ENCODE data around the gene AP3B1. TPM values are rescaled to one million over a fixed set of nuclear protein-coding genes. Genes with fewer than 3 reads are reported as not detected.

Gene AP3B1
- total and polyA plus RNA-seq, 2 donors (not counting 3 experiments of a cell fraction or from before 2014, with no cell fraction given), result 31.6 to 46.7 TPM

DNA sequence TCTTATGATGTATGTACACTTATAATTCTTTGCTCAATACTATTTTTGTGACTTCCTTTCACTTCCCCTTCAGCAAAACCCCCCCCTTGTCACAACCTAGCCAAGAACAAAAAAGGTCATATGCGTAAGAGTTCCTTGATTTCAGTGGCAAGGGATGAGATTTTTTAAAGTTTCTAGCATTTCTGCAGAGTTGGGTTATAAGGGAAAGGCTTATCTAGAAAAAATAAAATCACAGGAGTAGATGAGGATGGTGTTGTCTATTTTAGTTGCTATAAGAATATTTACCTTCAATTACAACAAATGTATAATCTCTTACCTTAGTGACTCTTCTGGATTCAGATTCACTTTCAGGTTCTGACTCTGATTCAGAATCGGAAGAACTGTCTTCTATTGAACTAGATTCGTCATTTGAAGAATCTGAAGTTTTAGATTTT, 184.6 kb downstream of the AP3B1 start:
- Histone ChIP-seq H3K9ac (replicated peaks; ENCODE audit: extremely low read depth, insufficient read depth, low read length) (no peak overlapping the region), H3K4me2 (ENCODE audit: insufficient read depth, low read length) (no peak overlapping the region), H3K4me1 (ENCODE audit: control insufficient read depth, extremely low read depth, insufficient read depth, low read length) (no peaks in the 10 kb centered on the region), H3K9me3 (replicated peaks; ENCODE audit: control insufficient read depth, insufficient read depth, low read length) (no peaks in the 10 kb centered on the region), H3K79me2 (ENCODE audit: control insufficient read depth, insufficient read depth, low read length) (no peaks in the 10 kb centered on the region), H3K27ac (ENCODE audit: insufficient read depth, low read depth, low read length) (no peak overlapping the region), H3K4me3 (replicated peaks in 1 of 3; ENCODE audit: insufficient read depth in 1 of 3, low read depth in 1 of 3, low read length in 3 of 3) (no peak overlapping the region), H3K27me3 (ENCODE audit: control insufficient read depth in 2 of 2, insufficient read depth in 2 of 2, low read length in 2 of 2) (no peaks in the 10 kb centered on the region), H4K20me1 (replicated peaks; ENCODE audit: control insufficient read depth, extremely low read depth, insufficient read depth, low read length) (no peaks in the 10 kb centered on the region), H2AFZ (ENCODE audit: low read depth, low read length) (no peak overlapping the region), H3K36me3 (ENCODE audit: control insufficient read depth in 2 of 2, extremely low read depth in 1 of 2, insufficient read depth in 2 of 2, low read length in 2 of 2) (peaks cover 2 to 5% of the 10 kb centered on the region in 2 experiments), H3K9me1 (replicated peaks; ENCODE audit: control insufficient read depth, extremely low read depth, insufficient read depth, low read length) (no peaks in the 10 kb centered on the region)
- dilution Hi-C loops (cut with MboI; ENCODE audit: extremely low pct_ligation_motif_present, low sequenced_read_pairs) (no loop called here), intact Hi-C loops (cut with micrococcal nuclease) (no loop called here)
- no TSS peak for BruUV-seq (replicated peaks)
- ChIA-PET POLR2A (no interaction called here), CTCF (no interaction called here)
- TF ChIP-seq, protein P1, sequence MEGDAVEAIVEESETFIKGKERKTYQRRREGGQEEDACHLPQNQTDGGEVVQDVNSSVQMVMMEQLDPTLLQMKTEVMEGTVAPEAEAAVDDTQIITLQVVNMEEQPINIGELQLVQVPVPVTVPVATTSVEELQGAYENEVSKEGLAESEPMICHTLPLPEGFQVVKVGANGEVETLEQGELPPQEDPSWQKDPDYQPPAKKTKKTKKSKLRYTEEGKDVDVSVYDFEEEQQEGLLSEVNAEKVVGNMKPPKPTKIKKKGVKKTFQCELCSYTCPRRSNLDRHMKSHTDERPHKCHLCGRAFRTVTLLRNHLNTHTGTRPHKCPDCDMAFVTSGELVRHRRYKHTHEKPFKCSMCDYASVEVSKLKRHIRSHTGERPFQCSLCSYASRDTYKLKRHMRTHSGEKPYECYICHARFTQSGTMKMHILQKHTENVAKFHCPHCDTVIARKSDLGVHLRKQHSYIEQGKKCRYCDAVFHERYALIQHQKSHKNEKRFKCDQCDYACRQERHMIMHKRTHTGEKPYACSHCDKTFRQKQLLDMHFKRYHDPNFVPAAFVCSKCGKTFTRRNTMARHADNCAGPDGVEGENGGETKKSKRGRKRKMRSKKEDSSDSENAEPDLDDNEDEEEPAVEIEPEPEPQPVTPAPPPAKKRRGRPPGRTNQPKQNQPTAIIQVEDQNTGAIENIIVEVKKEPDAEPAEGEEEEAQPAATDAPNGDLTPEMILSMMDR (IDR thresholded peaks at IDR 0.05; ENCODE audit: extremely low read depth in 1 of 2, insufficient read depth in 1 of 2, low read depth in 1 of 2, low read length in 2 of 2), result no peak
- no peak for TF ChIP-seq MYC (IDR thresholded peaks at IDR 0.05; ENCODE audit: low read depth, low read length)
- TF ChIP-seq JUN (IDR thresholded peaks at IDR 0.05; ENCODE audit: borderline replicate concordance, insufficient read depth, insufficient read length, low read depth), result no peak
- no peak for TF ChIP-seq FOS (IDR thresholded peaks at IDR 0.05; ENCODE audit: borderline replicate concordance, insufficient read depth, low read length)
- no peak for TF ChIP-seq GATA2 (IDR thresholded peaks at IDR 0.05; ENCODE audit: insufficient read depth, insufficient read length, low read depth, low read length)
- TF ChIP-seq EZH2 (IDR thresholded peaks at IDR 0.05; ENCODE audit: borderline replicate concordance, low read depth, low read length, severe bottlenecking), result no peak
- DNase-seq (ENCODE audit: low read depth, low spot score) (no peak), FAIRE-seq (no peak)

DNA sequence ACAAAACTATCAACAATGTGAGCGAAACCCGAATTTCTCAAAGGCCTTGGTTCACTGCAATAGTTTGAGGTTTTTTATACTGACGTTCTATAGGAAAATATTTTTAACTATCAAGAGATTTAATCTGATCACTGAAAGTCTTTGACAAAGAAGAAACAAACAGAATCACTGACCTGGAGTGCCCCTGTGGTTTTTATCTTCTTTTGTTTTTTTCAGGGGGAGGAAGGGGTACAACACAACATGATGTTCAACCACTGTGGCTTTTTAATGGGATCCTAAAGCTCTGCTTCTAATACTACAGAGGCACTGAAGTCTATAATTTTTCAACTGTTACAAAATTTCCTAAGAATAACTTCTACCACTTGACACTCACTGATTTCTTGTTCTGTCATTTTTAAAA, 185.9 kb downstream of the AP3B1 start:
- Histone ChIP-seq H4K20me1 (replicated peaks; ENCODE audit: control insufficient read depth, extremely low read depth, insufficient read depth, low read length) (no peaks in the 10 kb centered on the region), H3K9ac (replicated peaks; ENCODE audit: extremely low read depth, insufficient read depth, low read length) (no peak overlapping the region), H3K79me2 (ENCODE audit: control insufficient read depth, insufficient read depth, low read length) (no peaks in the 10 kb centered on the region), H3K27me3 (ENCODE audit: control insufficient read depth in 2 of 2, insufficient read depth in 2 of 2, low read length in 2 of 2) (no peaks in the 10 kb centered on the region), H3K4me3 (replicated peaks in 1 of 3; ENCODE audit: insufficient read depth in 1 of 3, low read depth in 1 of 3, low read length in 3 of 3) (no peak overlapping the region), H3K9me1 (replicated peaks; ENCODE audit: control insufficient read depth, extremely low read depth, insufficient read depth, low read length) (no peaks in the 10 kb centered on the region), H3K36me3 (ENCODE audit: control insufficient read depth in 2 of 2, extremely low read depth in 1 of 2, insufficient read depth in 2 of 2, low read length in 2 of 2) (peaks cover under 1 to 2% of the 10 kb centered on the region in 2 experiments), H2AFZ (ENCODE audit: low read depth, low read length) (no peak overlapping the region), H3K4me1 (ENCODE audit: control insufficient read depth, extremely low read depth, insufficient read depth, low read length) (no peaks in the 10 kb centered on the region), H3K9me3 (replicated peaks; ENCODE audit: control insufficient read depth, insufficient read depth, low read length) (no peaks in the 10 kb centered on the region), H3K4me2 (ENCODE audit: insufficient read depth, low read length) (no peak overlapping the region), H3K27ac (ENCODE audit: insufficient read depth, low read depth, low read length) (no peak overlapping the region)
- ChIA-PET CTCF (no interaction called here), POLR2A (no interaction called here)
- dilution Hi-C loops (cut with MboI; ENCODE audit: extremely low pct_ligation_motif_present, low sequenced_read_pairs), result no loop called here
- no peak for FAIRE-seq
- BruUV-seq (replicated peaks), result no TSS peak
- TF ChIP-seq JUN (IDR thresholded peaks at IDR 0.05; ENCODE audit: borderline replicate concordance, insufficient read depth, insufficient read length, low read depth) (no peak), POLR2AphosphoS5 (IDR thresholded peaks at IDR 0.05; ENCODE audit: insufficient read depth, low read depth, low read length) (no peak), EZH2 (IDR thresholded peaks at IDR 0.05; ENCODE audit: borderline replicate concordance, low read depth, low read length, severe bottlenecking) (no peak), FOS (IDR thresholded peaks at IDR 0.05; ENCODE audit: borderline replicate concordance, insufficient read depth, low read length) (no peak), MYC (IDR thresholded peaks at IDR 0.05; ENCODE audit: low read depth, low read length) (no peak)
- TF ChIP-seq, protein P2, sequence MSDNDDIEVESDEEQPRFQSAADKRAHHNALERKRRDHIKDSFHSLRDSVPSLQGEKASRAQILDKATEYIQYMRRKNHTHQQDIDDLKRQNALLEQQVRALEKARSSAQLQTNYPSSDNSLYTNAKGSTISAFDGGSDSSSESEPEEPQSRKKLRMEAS (IDR thresholded peaks at IDR 0.05; ENCODE audit: insufficient read depth, insufficient read length), result no peak
- no peak for DNase-seq (ENCODE audit: low read depth, low spot score)
- intact Hi-C loops (cut with micrococcal nuclease), result no loop called here

Data from endothelial cell of umbilical vein (primary cell).